K562 (cell line): ENCODE results near the gene SCRN2. TPM values are rescaled to one million over a fixed set of nuclear protein-coding genes. Genes with fewer than 3 reads are reported as not detected.

Experiments
- ARID2 ChIP-seq: fragments of 450-650 bp; IDR thresholded peaks from 2 replicates; pipeline ENCODE4 v1.6.1; 2017; ENCODE audit warnings: antibody characterized with exemption, mild to moderate bottlenecking
- CBX8 ChIP-seq: fragments of 200-600 bp; sonication (generic); IDR thresholded peaks from 2 replicates; pipeline ENCODE4 v1.6.1; 2012; ENCODE audit warnings: borderline replicate concordance, mixed run types, low read depth, mild to moderate bottlenecking, moderate library complexity, mixed read lengths, low read length, control low read depth, inconsistent platforms; ENCODE audit not compliant: poor library complexity, severe bottlenecking; ENCODE audit errors: extremely low read depth
- FOXO4 ChIP-seq: fragments of 450-650 bp; formaldehyde crosslinking; IDR thresholded peaks from 2 replicates; pipeline ENCODE4 v1.4.0; 2020; ENCODE audit warnings: mild to moderate bottlenecking, moderate library complexity
- ZNF766 ChIP-seq: fragments of 200-800 bp; sonication (Bioruptor generic); conservative IDR thresholded peaks from 2 replicates; pipeline ENCODE4 v1.6.1; 2016; ENCODE audit warnings: missing genetic modification characterization, missing compliant biosample characterization
- polyA plus RNA-seq, 8 experiments: library from polyadenylated mRNA; depleted of rRNA in 4 of 8; stranded (reverse) in 5 of 8; unstranded in 3 of 8; fragments of >200 nt; fragmentation: Nextera tagmentation in 2 of 8; fragmentation: Illumina TruSeq in 1 of 8; extraction: Ambion mirVana in 2 of 8; extraction: Trizol in 1 of 8; gene quantifications; 2 replicates each; pipeline versions ENCODE4 v1.2.1 to v1.2.3, GENCODE V29; 2011 to 2014; ENCODE audit warnings: inconsistent platforms in 1 of 8, missing spikeins in 1 of 8
- total RNA-seq, 7 experiments: library from RNA; depleted of rRNA in 6 of 7; stranded (reverse); fragments of >200 nt in 6 of 7; fragmentation: Illumina TruSeq in 2 of 7; extraction: Trizol in 2 of 7; gene quantifications; 2 replicates each; pipeline versions ENCODE4 v1.2.1 to v1.2.3, GENCODE V29; 2011 to 2021; ENCODE audit warnings: low replicate concordance in 1 of 7
- TF ChIP-seq, protein P1 (sequence below): fragments of 450-650 bp; IDR thresholded peaks from 2 replicates; pipeline ENCODE4 v1.6.1; 2016; ENCODE audit warnings: borderline replicate concordance
- TF ChIP-seq, protein P2 (sequence below): fragments of 450-650 bp; formaldehyde crosslinking; conservative IDR thresholded peaks from 2 replicates; pipeline ENCODE4 v1.4.0; 2022; ENCODE audit warnings: mild to moderate bottlenecking, missing genetic modification characterization

The SCRN2 gene
- total and polyA plus RNA-seq, 9 of the 15 experiments (the other 6 are each of a cell fraction or from before 2014, with no cell fraction given), result 0.25 to 32.9 (median 13.6) TPM

DNA sequence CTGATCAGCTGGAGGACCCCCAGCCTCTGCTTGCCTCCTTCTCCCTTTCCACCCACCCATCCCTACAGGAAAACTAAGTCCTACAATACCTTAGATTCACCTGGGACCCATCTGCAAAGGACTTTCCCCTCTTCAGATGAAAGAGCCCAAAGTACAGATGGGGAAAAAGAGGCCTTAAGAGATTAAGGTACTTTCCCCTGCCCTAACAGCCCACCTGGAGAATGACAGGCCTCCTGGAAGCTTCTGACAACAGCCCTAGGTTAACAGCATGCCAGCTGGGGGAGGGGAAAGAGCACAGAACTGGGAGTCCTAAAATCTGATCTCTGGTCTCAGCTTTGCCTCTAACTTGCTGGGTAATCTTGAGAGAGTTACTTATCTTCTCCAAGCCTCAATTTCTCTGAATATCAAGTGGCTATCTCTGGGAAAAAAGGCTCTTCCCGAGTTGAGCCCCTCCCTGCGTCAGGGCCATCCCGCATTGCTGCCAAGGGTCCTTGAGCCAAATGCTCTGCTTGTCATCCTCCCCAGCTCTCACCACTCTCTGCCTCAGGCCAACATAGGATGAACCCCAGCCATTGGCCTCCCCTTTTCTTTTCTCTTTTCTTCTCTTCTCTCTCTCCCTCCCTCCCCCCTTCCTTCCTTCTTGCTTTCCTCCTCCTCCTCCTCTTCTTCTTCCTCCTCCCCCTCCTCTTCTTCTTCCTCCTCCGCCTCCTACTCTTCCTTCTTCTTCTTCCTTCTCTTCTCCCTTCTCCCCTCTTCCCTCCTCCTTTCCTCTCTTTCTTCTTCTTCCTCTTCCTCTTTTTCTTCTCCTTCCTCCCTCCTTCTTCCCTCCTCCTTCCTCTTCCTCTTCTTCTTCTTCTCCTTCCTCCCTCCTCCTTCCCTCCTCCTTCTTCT lies 32.4 kb upstream of the SCRN2 start (continued):
- TF ChIP-seq, protein P1, sequence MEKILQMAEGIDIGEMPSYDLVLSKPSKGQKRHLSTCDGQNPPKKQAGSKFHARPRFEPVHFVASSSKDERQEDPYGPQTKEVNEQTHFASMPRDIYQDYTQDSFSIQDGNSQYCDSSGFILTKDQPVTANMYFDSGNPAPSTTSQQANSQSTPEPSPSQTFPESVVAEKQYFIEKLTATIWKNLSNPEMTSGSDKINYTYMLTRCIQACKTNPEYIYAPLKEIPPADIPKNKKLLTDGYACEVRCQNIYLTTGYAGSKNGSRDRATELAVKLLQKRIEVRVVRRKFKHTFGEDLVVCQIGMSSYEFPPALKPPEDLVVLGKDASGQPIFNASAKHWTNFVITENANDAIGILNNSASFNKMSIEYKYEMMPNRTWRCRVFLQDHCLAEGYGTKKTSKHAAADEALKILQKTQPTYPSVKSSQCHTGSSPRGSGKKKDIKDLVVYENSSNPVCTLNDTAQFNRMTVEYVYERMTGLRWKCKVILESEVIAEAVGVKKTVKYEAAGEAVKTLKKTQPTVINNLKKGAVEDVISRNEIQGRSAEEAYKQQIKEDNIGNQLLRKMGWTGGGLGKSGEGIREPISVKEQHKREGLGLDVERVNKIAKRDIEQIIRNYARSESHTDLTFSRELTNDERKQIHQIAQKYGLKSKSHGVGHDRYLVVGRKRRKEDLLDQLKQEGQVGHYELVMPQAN, result 0 out of 2 replicates have a peak, but pooled peaks have one; percentile 25
- TF ChIP-seq, protein P2, sequence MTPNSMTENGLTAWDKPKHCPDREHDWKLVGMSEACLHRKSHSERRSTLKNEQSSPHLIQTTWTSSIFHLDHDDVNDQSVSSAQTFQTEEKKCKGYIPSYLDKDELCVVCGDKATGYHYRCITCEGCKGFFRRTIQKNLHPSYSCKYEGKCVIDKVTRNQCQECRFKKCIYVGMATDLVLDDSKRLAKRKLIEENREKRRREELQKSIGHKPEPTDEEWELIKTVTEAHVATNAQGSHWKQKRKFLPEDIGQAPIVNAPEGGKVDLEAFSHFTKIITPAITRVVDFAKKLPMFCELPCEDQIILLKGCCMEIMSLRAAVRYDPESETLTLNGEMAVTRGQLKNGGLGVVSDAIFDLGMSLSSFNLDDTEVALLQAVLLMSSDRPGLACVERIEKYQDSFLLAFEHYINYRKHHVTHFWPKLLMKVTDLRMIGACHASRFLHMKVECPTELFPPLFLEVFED (CRISPR knock-in tag), result peak; percentile 66; the same call in 1 of the 2 replicates
- TF ChIP-seq CBX8 (no peak), ARID2 (0 out of 2 replicates have a peak, but pooled peaks have one; percentile 17), ZNF766 (CRISPR knock-in tag) (no peak), FOXO4 (CRISPR knock-in tag) (no peak)
